MM.1S (cell line): Measurements from ENCODE around the gene RPS19BP1.

ENCODE experiments used
- CTCF ChIP-seq: fragments of 300-600 bp; sonication (generic); IDR thresholded peaks from 2 replicates; pipeline ENCODE4 v1.5.1; 2016; ENCODE audit warnings: antibody characterized with exemption, low read length, mixed read lengths
- EZH2 ChIP-seq: fragments of 300-600 bp; sonication (generic); optimal IDR thresholded peaks from 2 replicates; pipeline ENCODE3; 2017; ENCODE audit warnings: low read depth, mild to moderate bottlenecking, antibody characterized with exemption, low read length, mixed read lengths

- TF ChIP-seq CTCF (no peak), EZH2 (no peak)
Observed at GRCh38 chr22:39537975-39538374, 5.4 kb upstream of the RPS19BP1 start.
